SK-N-SH (cell line): Measurements from ENCODE around the gene SMPDL3B. TPM values are rescaled to one million over a fixed set of nuclear protein-coding genes. Genes with fewer than 3 reads are reported as not detected.

Experiments used
- CTCF ChIA-PET: fragments of 300-600, 350-600 bp; formaldehyde crosslinking; extraction: SDS; loops from one replicate; lab custom pipeline; 2021; lab: Yijun Ruan, JAX
- POLR2A ChIA-PET: fragments of 350-600 bp; sonication (Branson Sonifier 250); formaldehyde crosslinking; extraction: SDS; loops from one replicate; lab custom pipeline; 2020; ENCODE audit warnings: antibody characterized with exemption, inconsistent platforms; lab: Yijun Ruan, JAX
- DNase-seq: peaks from one replicate; pipeline ENCODE4 v3.0.0; 2012
- H2AFZ ChIP-seq: fragments of 200-600 bp; sonication (generic); 2 replicates; pipeline ENCODE4 v1.8.1; 2016; ENCODE audit warnings: antibody characterized with exemption, mild to moderate bottlenecking, low read depth
- H3F3A ChIP-seq: fragments of 200-600 bp; sonication (generic); replicated peaks from 2 replicates; pipeline ENCODE3; 2016; ENCODE audit warnings: antibody characterized with exemption, mild to moderate bottlenecking; ENCODE audit not compliant: insufficient read depth
- H3K27ac ChIP-seq, 2 experiments: fragments of 200-500 bp in 1 of 2; fragments of 200-600 bp in 1 of 2; sonication (Bioruptor generic) in 1 of 2; sonication (generic), shearing (Covaris generic) in 1 of 2; 2 replicates each; pipeline versions ENCODE4 v1.5.1 to v1.6.1; 2014 to 2016; ENCODE audit warnings: low read depth in 2 of 2, inconsistent platforms in 1 of 2, low read length in 1 of 2, mild to moderate bottlenecking in 1 of 2, mixed read lengths in 1 of 2
- H3K27me3 ChIP-seq: fragments of 200-600 bp; sonication (generic), shearing (Covaris generic); 2 replicates; pipeline ENCODE4 v1.6.1; 2016; ENCODE audit warnings: mixed run types; ENCODE audit not compliant: insufficient read depth
- H3K36me3 ChIP-seq, 2 experiments: fragments of 200-500 bp in 1 of 2; fragments of 200-600 bp in 1 of 2; sonication (Bioruptor generic) in 1 of 2; sonication (generic) in 1 of 2; replicated peaks in 1 of 2; 2 replicates each; pipeline versions ENCODE3 to v1.5.1; 2014 to 2016; ENCODE audit warnings: low read length in 1 of 2, mild to moderate bottlenecking in 1 of 2; ENCODE audit not compliant: insufficient read depth in 2 of 2, control insufficient read depth in 1 of 2
- H3K4me1 ChIP-seq, 2 experiments: fragments of 200-500 bp in 1 of 2; fragments of 200-600 bp in 1 of 2; sonication (Bioruptor generic) in 1 of 2; sonication (generic), shearing (Covaris generic) in 1 of 2; 2 replicates each; pipeline versions ENCODE4 v1.5.1 to v1.6.1; 2014 to 2016; ENCODE audit warnings: low read depth in 1 of 2, low read length in 1 of 2, mixed run types in 1 of 2; ENCODE audit not compliant: insufficient read depth in 2 of 2, control insufficient read depth in 1 of 2
- H3K4me2 ChIP-seq: fragments of 200-600 bp; sonication (generic), shearing (Covaris generic); 2 replicates; pipeline ENCODE4 v1.6.1; 2017; ENCODE audit warnings: mixed run types
- H3K4me3 ChIP-seq, 2 experiments: fragments of 200-500 bp in 1 of 2; fragments of 200-600 bp in 1 of 2; sonication (Bioruptor generic) in 1 of 2; sonication (generic), shearing (Covaris generic) in 1 of 2; 2 replicates each; pipeline versions ENCODE4 v1.5.1 to v1.8.1; 2014 to 2016; ENCODE audit warnings: low read depth in 2 of 2, inconsistent platforms in 1 of 2, low read length in 1 of 2, mild to moderate bottlenecking in 1 of 2, mixed read lengths in 1 of 2, moderate library complexity in 1 of 2
- H3K79me2 ChIP-seq: fragments of 200-600 bp; sonication (generic); 2 replicates; pipeline ENCODE4 v1.8.1; 2017; ENCODE audit warnings: mild to moderate bottlenecking; ENCODE audit not compliant: insufficient read depth
- H3K9ac ChIP-seq: fragments of 200-600 bp; sonication (generic); 2 replicates; pipeline ENCODE4 v1.6.1; 2017; ENCODE audit warnings: mixed run types
- H3K9me2 ChIP-seq: fragments of 200-600 bp; sonication (generic); 2 replicates; pipeline ENCODE4 v1.6.1; 2017; ENCODE audit warnings: mixed run types
- H3K9me3 ChIP-seq: fragments of 200-600 bp; sonication (generic); 2 replicates; pipeline ENCODE4 v1.6.1; 2017; ENCODE audit warnings: mixed run types, mild to moderate bottlenecking, moderate library complexity
- H4K20me1 ChIP-seq: fragments of 200-600 bp; sonication (generic); 2 replicates; pipeline ENCODE4 v1.6.1; 2017; ENCODE audit warnings: mild to moderate bottlenecking, mixed run types; ENCODE audit not compliant: insufficient read depth
- ELF1 ChIP-seq: IDR thresholded peaks from 2 replicates; pipeline ENCODE4 v1.4.0; 2012
- EP300 ChIP-seq, 2 experiments: IDR thresholded peaks; 2 replicates each; pipeline versions ENCODE4 v1.4.0 to v1.6.1; 2012; ENCODE audit warnings: borderline replicate concordance in 1 of 2, low read depth in 1 of 2, low read length in 1 of 2
- EZH2phosphoT487 ChIP-seq: fragments of 200-600 bp; sonication (generic); IDR thresholded peaks from 2 replicates; pipeline ENCODE4 v1.6.1; 2017; ENCODE audit warnings: low read depth, mixed run types, mild to moderate bottlenecking, antibody characterized with exemption, moderate library complexity, borderline replicate concordance
- FOSL2 ChIP-seq: IDR thresholded peaks from 2 replicates; pipeline ENCODE4 v1.4.0; 2012; ENCODE audit warnings: low read depth, mild to moderate bottlenecking, moderate library complexity, borderline replicate concordance
- GABPA ChIP-seq: IDR thresholded peaks from 2 replicates; pipeline ENCODE4 v1.4.0; 2012; ENCODE audit warnings: low read depth, mild to moderate bottlenecking
- NRF1 ChIP-seq: IDR thresholded peaks from 2 replicates; pipeline ENCODE4 v1.6.1; 2012; ENCODE audit warnings: low read depth, mild to moderate bottlenecking, low read length
- RCOR1 ChIP-seq: fragments of 150-350 bp; IDR thresholded peaks from 2 replicates; pipeline ENCODE4 v1.6.1; 2017; ENCODE audit warnings: antibody characterized with exemption, low read length
- RFX5 ChIP-seq: IDR thresholded peaks from 2 replicates; pipeline ENCODE4 v1.6.1; 2012; ENCODE audit warnings: mild to moderate bottlenecking, improper control_type of control experiment, low read length
- SMC3 ChIP-seq: IDR thresholded peaks from 2 replicates; pipeline ENCODE4 v1.6.1; 2012; ENCODE audit warnings: low read depth, low read length, improper control_type of control experiment
- WGBS: methylation state at CpG from one replicate; pipeline ENCODE4 v1.1.6; 2017; ENCODE audit warnings: low lambda C conversion rate; 5-methylcytosine and 5-hydroxymethylcytosine counted together
- polyA plus RNA-seq, 3 experiments: library from polyadenylated mRNA; depleted of rRNA; stranded (reverse); fragments of >200 nt; gene quantifications; 2 replicates each; pipeline ENCODE4 v1.2.3, GENCODE V29; 2012
- TF ChIP-seq, protein P1 (sequence below): fragments of 200-600 bp; sonication (generic); IDR thresholded peaks from 2 replicates; pipeline ENCODE4 v1.6.1; 2017; ENCODE audit warnings: antibody characterized with exemption, mild to moderate bottlenecking, moderate library complexity
- TF ChIP-seq, protein P2 (sequence below): IDR thresholded peaks from 2 replicates; pipeline ENCODE4 v1.6.1; 2012; ENCODE audit warnings: mild to moderate bottlenecking, low read depth, low read length, moderate library complexity

SMPDL3B gene
- polyA plus RNA-seq, 1 of the 3 experiments (the other 2 are of a cell fraction): 0.95 TPM

DNA sequence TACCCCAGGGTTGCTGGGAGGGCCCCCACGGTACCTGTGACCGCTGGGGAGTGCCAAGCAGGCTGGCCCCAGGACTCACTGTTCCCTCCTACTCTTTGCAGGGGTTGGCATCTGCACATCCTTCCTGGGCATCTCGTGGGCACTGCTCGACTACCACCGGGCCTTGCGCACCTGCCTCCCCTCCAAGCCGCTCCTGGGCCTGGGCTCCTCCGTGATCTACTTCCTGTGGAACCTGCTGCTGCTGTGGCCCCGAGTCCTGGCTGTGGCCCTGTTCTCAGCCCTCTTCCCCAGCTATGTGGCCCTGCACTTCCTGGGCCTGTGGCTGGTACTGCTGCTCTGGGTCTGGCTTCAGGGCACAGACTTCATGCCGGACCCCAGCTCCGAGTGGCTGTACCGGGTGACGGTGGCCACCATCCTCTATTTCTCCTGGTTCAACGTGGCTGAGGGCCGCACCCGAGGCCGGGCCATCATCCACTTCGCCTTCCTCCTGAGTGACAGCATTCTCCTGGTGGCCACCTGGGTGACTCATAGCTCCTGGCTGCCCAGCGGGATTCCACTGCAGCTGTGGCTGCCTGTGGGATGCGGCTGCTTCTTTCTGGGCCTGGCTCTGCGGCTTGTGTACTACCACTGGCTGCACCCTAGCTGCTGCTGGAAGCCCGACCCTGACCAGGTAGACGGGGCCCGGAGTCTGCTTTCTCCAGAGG lies 31.8 kb downstream of the SMPDL3B start:
- Histone ChIP-seq H4K20me1 (no peaks in the 10 kb centered on the region), H3K36me3 (peaks cover 0 to 2% of the 10 kb centered on the region in 2 experiments), H3K9ac (no peak overlapping the region), H3K4me1 (peaks cover 4 to 10% of the 10 kb centered on the region in 2 experiments; a peak in 3 of 4 replicates), H3F3A (peaks cover 8% of the 10 kb centered on the region), H3K9me2 (no peaks in the 10 kb centered on the region), H3K27ac (no peak overlapping the region), H3K4me3 (no peak overlapping the region), H3K79me2 (no peaks in the 10 kb centered on the region), H3K9me3 (no peaks in the 10 kb centered on the region)
- ChIA-PET POLR2A (no interaction called here), CTCF (interaction anchor here (1.1 to 1.7 kb wide), 4 partner anchors 12 to 109 kb away, joined by 3 to 4 read pairs (median 3); no protein-coding TSS in a partner anchor)
- WGBS: 94% methylated on average over 11 of the region's 24 CpGs
- DNase-seq: no peak
- TF ChIP-seq RCOR1 (no peak), NRF1 (no peak), FOSL2 (no peak), ELF1 (no peak), GABPA (no peak), EZH2phosphoT487 (no peak), SMC3 (no peak), RFX5 (no peak), EP300 (IDR thresholded peaks at IDR 0.05; ENCODE audit: borderline replicate concordance in 1 of 2, low read depth in 1 of 2, low read length in 1 of 2) (no peak)
- TF ChIP-seq, protein P1, sequence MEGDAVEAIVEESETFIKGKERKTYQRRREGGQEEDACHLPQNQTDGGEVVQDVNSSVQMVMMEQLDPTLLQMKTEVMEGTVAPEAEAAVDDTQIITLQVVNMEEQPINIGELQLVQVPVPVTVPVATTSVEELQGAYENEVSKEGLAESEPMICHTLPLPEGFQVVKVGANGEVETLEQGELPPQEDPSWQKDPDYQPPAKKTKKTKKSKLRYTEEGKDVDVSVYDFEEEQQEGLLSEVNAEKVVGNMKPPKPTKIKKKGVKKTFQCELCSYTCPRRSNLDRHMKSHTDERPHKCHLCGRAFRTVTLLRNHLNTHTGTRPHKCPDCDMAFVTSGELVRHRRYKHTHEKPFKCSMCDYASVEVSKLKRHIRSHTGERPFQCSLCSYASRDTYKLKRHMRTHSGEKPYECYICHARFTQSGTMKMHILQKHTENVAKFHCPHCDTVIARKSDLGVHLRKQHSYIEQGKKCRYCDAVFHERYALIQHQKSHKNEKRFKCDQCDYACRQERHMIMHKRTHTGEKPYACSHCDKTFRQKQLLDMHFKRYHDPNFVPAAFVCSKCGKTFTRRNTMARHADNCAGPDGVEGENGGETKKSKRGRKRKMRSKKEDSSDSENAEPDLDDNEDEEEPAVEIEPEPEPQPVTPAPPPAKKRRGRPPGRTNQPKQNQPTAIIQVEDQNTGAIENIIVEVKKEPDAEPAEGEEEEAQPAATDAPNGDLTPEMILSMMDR: no peak
- TF ChIP-seq, protein P2, sequence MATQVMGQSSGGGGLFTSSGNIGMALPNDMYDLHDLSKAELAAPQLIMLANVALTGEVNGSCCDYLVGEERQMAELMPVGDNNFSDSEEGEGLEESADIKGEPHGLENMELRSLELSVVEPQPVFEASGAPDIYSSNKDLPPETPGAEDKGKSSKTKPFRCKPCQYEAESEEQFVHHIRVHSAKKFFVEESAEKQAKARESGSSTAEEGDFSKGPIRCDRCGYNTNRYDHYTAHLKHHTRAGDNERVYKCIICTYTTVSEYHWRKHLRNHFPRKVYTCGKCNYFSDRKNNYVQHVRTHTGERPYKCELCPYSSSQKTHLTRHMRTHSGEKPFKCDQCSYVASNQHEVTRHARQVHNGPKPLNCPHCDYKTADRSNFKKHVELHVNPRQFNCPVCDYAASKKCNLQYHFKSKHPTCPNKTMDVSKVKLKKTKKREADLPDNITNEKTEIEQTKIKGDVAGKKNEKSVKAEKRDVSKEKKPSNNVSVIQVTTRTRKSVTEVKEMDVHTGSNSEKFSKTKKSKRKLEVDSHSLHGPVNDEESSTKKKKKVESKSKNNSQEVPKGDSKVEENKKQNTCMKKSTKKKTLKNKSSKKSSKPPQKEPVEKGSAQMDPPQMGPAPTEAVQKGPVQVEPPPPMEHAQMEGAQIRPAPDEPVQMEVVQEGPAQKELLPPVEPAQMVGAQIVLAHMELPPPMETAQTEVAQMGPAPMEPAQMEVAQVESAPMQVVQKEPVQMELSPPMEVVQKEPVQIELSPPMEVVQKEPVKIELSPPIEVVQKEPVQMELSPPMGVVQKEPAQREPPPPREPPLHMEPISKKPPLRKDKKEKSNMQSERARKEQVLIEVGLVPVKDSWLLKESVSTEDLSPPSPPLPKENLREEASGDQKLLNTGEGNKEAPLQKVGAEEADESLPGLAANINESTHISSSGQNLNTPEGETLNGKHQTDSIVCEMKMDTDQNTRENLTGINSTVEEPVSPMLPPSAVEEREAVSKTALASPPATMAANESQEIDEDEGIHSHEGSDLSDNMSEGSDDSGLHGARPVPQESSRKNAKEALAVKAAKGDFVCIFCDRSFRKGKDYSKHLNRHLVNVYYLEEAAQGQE: no peak
- TF ChIP-seq, all 33 proteins: peak for 0
- Histone ChIP-seq H2AFZ (no peak overlapping the region), H3K4me2 (no peak overlapping the region), H3K27me3 (no peaks in the 10 kb centered on the region)
